ENCODE results near the gene CACNA1G. TPM values are rescaled to one million over a fixed set of nuclear protein-coding genes. Genes with fewer than 3 reads are reported as not detected.

Gene CACNA1G
- total RNA-seq, 2 donors from 2014 or later = 0.84 to 1.1 TPM

- H3K9me3 Mint-ChIP-seq = no peaks in the 10 kb centered on the region
- no peaks in the 10 kb centered on the region for H3K36me3 ChIP-seq (ENCODE audit: control insufficient read depth, insufficient read depth, low read length)
- H3K4me1 Mint-ChIP-seq = peaks cover 12% of the 10 kb centered on the region
- no peaks in the 10 kb centered on the region for H3K36me3 Mint-ChIP-seq (ENCODE audit: low read depth)
- no peak overlapping the region for H3K27ac Mint-ChIP-seq
- no peak for TF ChIP-seq CTCF (conservative IDR thresholded peaks at IDR 0.05)
- H3K27ac ChIP-seq (ENCODE audit: low read depth, low read length) = no peak overlapping the region
- H3K4me1 ChIP-seq (ENCODE audit: control insufficient read depth, insufficient read depth, low read length) = no peaks in the 10 kb centered on the region
- no peak overlapping the region for H3K4me3 ChIP-seq (ENCODE audit: low read length)
- H3K27me3 ChIP-seq (ENCODE audit: control insufficient read depth, insufficient read depth, low read length, poor library complexity, severe bottlenecking) = no peaks in the 10 kb centered on the region
- no peak overlapping the region for H3K9ac ChIP-seq (ENCODE audit: extremely low read depth, low read length, poor library complexity, severe bottlenecking)
- H3K4me3 Mint-ChIP-seq = no peak overlapping the region
- H3K27me3 Mint-ChIP-seq (ENCODE audit: insufficient read depth) = peaks cover 13% of the 10 kb centered on the region
- 71 to 91% methylated on average over 1 to 7 of the region's 7 CpGs for WGBS, 2 experiments (ENCODE audit: insufficient coverage in 1 of 2, insufficient read length in 1 of 2)
- no peaks in the 10 kb centered on the region for H3K9me3 ChIP-seq (ENCODE audit: control insufficient read depth, low read length)
- no peak for DNase-seq
Observed at GRCh38 chr17:50579399-50579798, 18.9 kb downstream of the CACNA1G start.

GRCh38 chr17:50580646-50581045 is 20.1 kb downstream of the CACNA1G start:
- WGBS, 2 experiments (ENCODE audit: insufficient coverage in 1 of 2, insufficient read length in 1 of 2) = 80 to 88% methylated on average over 2 to 9 of the region's 9 CpGs
- no peak overlapping the region for H3K27ac Mint-ChIP-seq
- DNase-seq = no peak
- H3K4me3 Mint-ChIP-seq = no peak overlapping the region
- peaks cover 13% of the 10 kb centered on the region for H3K27me3 Mint-ChIP-seq (ENCODE audit: insufficient read depth)
- Histone ChIP-seq H3K4me3 (ENCODE audit: low read length) (no peak overlapping the region), H3K9ac (ENCODE audit: extremely low read depth, low read length, poor library complexity, severe bottlenecking) (no peak overlapping the region), H3K27ac (ENCODE audit: low read depth, low read length) (no peak overlapping the region), H3K27me3 (ENCODE audit: control insufficient read depth, insufficient read depth, low read length, poor library complexity, severe bottlenecking) (no peaks in the 10 kb centered on the region), H3K9me3 (ENCODE audit: control insufficient read depth, low read length) (no peaks in the 10 kb centered on the region), H3K36me3 (ENCODE audit: control insufficient read depth, insufficient read depth, low read length) (no peaks in the 10 kb centered on the region), H3K4me1 (ENCODE audit: control insufficient read depth, insufficient read depth, low read length) (no peaks in the 10 kb centered on the region)
- no peaks in the 10 kb centered on the region for H3K9me3 Mint-ChIP-seq
- H3K4me1 Mint-ChIP-seq = peaks cover 11% of the 10 kb centered on the region
- no peaks in the 10 kb centered on the region for H3K36me3 Mint-ChIP-seq (ENCODE audit: low read depth)
- TF ChIP-seq CTCF (conservative IDR thresholded peaks at IDR 0.05) = no peak

GRCh38 chr17:50581316-50581715 is 20.8 kb downstream of the CACNA1G start:
- no peak overlapping the region for H3K4me3 ChIP-seq (ENCODE audit: low read length)
- TF ChIP-seq CTCF (conservative IDR thresholded peaks at IDR 0.05) = no peak

More at GRCh38 chr17:50581316-50581715, 20.8 kb downstream of the CACNA1G start:
- H3K4me1 ChIP-seq (ENCODE audit: control insufficient read depth, insufficient read depth, low read length) = peaks cover 6% of the 10 kb centered on the region
- peaks cover 13% of the 10 kb centered on the region for H3K27me3 Mint-ChIP-seq (ENCODE audit: insufficient read depth)
- 87 to 88% methylated on average over 3 to 12 of the region's 12 CpGs for WGBS, 2 experiments (ENCODE audit: insufficient coverage in 1 of 2, insufficient read length in 1 of 2)
- H3K9me3 ChIP-seq (ENCODE audit: control insufficient read depth, low read length) = no peaks in the 10 kb centered on the region
- no peaks in the 10 kb centered on the region for H3K9me3 Mint-ChIP-seq
- no peak overlapping the region for H3K4me3 Mint-ChIP-seq
- no peaks in the 10 kb centered on the region for H3K36me3 Mint-ChIP-seq (ENCODE audit: low read depth)
- H3K27ac Mint-ChIP-seq = no peak overlapping the region
- H3K27me3 ChIP-seq (ENCODE audit: control insufficient read depth, insufficient read depth, low read length, poor library complexity, severe bottlenecking) = no peaks in the 10 kb centered on the region
- no peak for DNase-seq
- H3K36me3 ChIP-seq (ENCODE audit: control insufficient read depth, insufficient read depth, low read length) = no peaks in the 10 kb centered on the region
- peaks cover 17% of the 10 kb centered on the region for H3K4me1 Mint-ChIP-seq
- H3K9ac ChIP-seq (ENCODE audit: extremely low read depth, low read length, poor library complexity, severe bottlenecking) = no peak overlapping the region
- H3K27ac ChIP-seq (ENCODE audit: low read depth, low read length) = no peak overlapping the region

Data from endodermal cell (in vitro differentiated cells).